Measurements from ENCODE around the gene RYR2. TPM values are rescaled to one million over a fixed set of nuclear protein-coding genes. Genes with fewer than 3 reads are reported as not detected.

RYR2 gene
- total RNA-seq, 6 experiments from 2014 or later = 0.05 to 0.17 TPM; not detected in 4

DNA sequence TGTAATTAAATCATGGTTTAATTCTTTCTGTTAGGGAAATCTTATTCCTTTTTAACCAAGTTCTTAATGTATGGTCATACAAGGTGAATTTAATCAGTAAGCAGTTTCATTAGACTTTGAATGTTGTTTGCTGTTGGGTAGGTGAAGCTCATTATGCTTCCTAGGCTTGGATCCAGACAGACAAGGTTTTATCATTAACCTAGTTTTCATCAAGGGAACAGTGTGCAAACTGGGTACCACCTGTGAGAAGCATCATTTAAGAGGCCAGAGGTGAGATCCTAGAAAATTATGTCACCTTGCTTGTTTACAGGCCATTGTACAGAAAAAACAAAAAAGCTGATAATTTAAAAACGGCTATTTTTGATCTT, 130.1 kb downstream of the RYR2 start:
- DNase-seq = no peak
- Mint-ChIP-seq H3K27me3 (ENCODE audit: insufficient read depth) (no peaks in the 10 kb centered on the region; the same call in 1 of the 2 replicates), H3K4me1 (ENCODE audit: low read depth) (no peaks in the 10 kb centered on the region), H3K4me3 (no peak overlapping the region), H3K27ac (no peak overlapping the region), H3K36me3 (ENCODE audit: low read depth) (no peaks in the 10 kb centered on the region), H3K9me3 (peaks cover 48% of the 10 kb centered on the region)
- TF ChIP-seq, protein P1, sequence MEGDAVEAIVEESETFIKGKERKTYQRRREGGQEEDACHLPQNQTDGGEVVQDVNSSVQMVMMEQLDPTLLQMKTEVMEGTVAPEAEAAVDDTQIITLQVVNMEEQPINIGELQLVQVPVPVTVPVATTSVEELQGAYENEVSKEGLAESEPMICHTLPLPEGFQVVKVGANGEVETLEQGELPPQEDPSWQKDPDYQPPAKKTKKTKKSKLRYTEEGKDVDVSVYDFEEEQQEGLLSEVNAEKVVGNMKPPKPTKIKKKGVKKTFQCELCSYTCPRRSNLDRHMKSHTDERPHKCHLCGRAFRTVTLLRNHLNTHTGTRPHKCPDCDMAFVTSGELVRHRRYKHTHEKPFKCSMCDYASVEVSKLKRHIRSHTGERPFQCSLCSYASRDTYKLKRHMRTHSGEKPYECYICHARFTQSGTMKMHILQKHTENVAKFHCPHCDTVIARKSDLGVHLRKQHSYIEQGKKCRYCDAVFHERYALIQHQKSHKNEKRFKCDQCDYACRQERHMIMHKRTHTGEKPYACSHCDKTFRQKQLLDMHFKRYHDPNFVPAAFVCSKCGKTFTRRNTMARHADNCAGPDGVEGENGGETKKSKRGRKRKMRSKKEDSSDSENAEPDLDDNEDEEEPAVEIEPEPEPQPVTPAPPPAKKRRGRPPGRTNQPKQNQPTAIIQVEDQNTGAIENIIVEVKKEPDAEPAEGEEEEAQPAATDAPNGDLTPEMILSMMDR (IDR thresholded peaks at IDR 0.05) = no peak

DNA sequence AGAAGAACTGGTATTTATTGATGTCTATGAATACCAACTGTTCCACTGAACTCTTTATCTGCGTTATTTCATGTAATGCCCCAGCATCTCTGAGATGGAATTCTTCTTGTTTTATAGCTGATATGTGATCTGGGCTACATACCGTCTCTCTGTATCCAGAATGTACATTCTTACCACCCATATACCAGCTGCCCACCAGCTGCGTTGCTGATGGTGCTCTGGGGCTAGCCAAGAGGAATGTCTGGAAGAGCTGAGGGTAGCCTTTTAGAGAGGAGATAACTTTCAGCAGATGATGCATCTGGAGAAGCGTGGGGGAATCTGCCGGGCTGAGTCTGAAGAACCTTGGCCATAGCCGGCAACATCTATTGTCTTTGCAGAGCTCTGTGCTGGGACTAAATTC, 137.5 kb downstream of the RYR2 start:
- Mint-ChIP-seq H3K4me3 (no peak overlapping the region), H3K27me3 (ENCODE audit: insufficient read depth) (peaks cover 2% of the 10 kb centered on the region; the same call in 1 of the 2 replicates), H3K27ac (no peak overlapping the region), H3K9me3 (peaks cover 25% of the 10 kb centered on the region), H3K4me1 (ENCODE audit: low read depth) (no peaks in the 10 kb centered on the region), H3K36me3 (ENCODE audit: low read depth) (no peaks in the 10 kb centered on the region)
- no peak for DNase-seq
- TF ChIP-seq, protein P1 (IDR thresholded peaks at IDR 0.05) = no peak

GRCh38 chr1:237180256-237180655, 138.3 kb downstream of the RYR2 start:
- no peak for DNase-seq
- H3K36me3 Mint-ChIP-seq (ENCODE audit: low read depth) = no peaks in the 10 kb centered on the region
- H3K4me3 Mint-ChIP-seq = no peak overlapping the region
- H3K27me3 Mint-ChIP-seq (ENCODE audit: insufficient read depth) = peaks cover 2% of the 10 kb centered on the region; the same call in 1 of the 2 replicates
- TF ChIP-seq, protein P1 (IDR thresholded peaks at IDR 0.05) = no peak
- peaks cover 24% of the 10 kb centered on the region for H3K9me3 Mint-ChIP-seq
- H3K4me1 Mint-ChIP-seq (ENCODE audit: low read depth) = no peaks in the 10 kb centered on the region
- H3K27ac Mint-ChIP-seq = no peak overlapping the region

GRCh38 chr1:237181743-237182317, 139.8 kb downstream of the RYR2 start:
- Mint-ChIP-seq H3K9me3 (peaks cover 34% of the 10 kb centered on the region), H3K36me3 (ENCODE audit: low read depth) (no peaks in the 10 kb centered on the region), H3K27ac (no peak overlapping the region), H3K4me1 (ENCODE audit: low read depth) (no peaks in the 10 kb centered on the region), H3K27me3 (ENCODE audit: insufficient read depth) (peaks cover 2% of the 10 kb centered on the region; the same call in 1 of the 2 replicates), H3K4me3 (no peak overlapping the region)
- TF ChIP-seq, protein P1 (IDR thresholded peaks at IDR 0.05) = no peak
- no peak for DNase-seq

DNA sequence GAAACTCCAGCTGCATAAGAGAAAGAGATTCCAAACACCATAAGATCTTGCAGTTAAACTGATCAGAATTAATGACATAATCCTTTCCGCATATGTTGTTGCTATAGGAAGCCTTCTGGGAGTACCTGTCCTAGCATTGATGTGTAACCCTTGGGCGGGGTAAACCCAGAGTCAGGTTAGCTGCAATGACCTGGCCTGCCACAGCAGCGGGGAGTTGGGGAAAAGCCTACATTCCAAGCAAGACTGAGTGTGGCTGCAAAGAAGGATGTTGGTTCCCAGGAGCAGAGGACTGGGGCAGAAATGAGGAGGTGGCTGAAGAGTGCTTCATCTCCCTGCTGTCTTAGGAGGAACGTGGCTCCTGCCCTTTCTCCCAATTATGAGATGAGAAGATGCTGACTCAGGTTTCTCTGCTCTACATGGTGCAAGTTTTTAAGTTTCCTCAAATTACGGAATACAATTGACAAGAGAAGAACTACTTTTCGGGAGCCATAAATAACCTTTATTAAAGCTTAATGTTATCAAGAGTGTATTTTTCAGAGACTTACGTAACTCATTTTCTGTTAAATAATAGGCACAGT, 142.1 kb downstream of the RYR2 start:
- no peak for DNase-seq
- Mint-ChIP-seq H3K27ac (no peak overlapping the region), H3K27me3 (ENCODE audit: insufficient read depth) (peaks cover 2% of the 10 kb centered on the region; the same call in 1 of the 2 replicates), H3K9me3 (peaks cover 53% of the 10 kb centered on the region), H3K4me3 (no peak overlapping the region), H3K36me3 (ENCODE audit: low read depth) (no peaks in the 10 kb centered on the region), H3K4me1 (ENCODE audit: low read depth) (no peaks in the 10 kb centered on the region)
- TF ChIP-seq, protein P1 (IDR thresholded peaks at IDR 0.05) = no peak
